SIG-M5 treated with dmso at 0.1 percent for 504 hours (cell line): Measurements from ENCODE around the gene PEPD.

Experiments
- DNase-seq: peaks from one replicate; lab custom pipeline; 2025; ENCODE audit not compliant: unreplicated experiment; lab: John Stamatoyannopoulos, UW

The PEPD gene

DNA sequence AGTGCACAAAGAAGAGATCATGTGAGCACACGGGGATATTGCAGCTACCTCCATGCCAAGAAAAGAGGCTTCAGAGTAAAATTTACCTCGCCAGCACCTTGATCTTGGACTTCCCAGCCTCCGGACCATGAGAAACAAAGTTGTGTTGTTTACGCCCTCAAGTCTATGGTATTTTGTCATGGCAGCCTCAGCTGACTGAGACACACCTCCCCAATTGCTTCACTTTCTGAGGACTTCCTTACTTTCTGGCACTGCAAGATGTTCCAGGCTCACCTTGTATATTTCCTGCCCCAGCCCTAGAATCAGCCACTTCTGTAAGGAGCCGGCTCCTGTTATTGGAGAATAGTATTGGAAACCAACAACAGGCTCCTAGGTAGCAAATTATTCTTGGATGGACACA lies 154.7 kb downstream of the PEPD start:
- no peak for DNase-seq

DNA sequence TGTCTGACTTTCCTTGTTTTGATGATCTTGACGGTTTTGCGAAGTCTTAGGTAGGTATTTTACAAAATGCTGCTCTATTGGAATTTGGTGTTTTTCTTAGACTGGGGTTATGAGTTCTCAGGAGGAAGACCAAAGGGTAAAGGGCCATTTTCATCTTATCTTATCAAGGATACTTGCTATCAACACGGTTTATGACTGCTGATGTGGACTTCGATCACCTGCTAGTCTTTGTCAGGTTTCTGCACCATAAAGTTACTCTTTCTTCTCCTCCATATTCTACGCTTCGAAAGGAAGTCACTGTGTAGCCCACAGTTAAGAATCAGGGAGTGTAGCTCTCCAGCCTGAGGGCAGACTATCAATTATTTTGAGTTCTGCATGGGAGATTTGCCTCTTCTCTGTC lies 155.5 kb downstream of the PEPD start:
- no peak for DNase-seq

DNA sequence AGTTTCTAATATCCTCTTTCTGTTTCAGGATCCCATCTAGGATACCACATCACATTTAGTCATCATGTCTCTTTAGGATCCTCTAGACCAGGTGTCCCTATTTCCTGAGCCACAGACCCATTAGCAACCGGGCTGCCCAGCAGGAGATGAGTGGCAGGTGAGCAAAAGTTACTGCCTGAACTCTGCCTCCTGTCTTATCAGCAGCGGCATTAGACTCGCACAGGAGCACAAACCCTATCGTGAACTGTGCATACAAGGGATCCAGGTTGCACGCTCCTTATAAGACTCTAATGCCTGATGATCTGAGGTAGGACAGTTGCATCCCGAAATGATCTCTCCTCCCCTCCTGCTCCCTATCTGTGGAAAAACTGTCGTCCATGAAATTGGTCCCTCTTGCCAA lies 155.9 kb downstream of the PEPD start:
- DNase-seq: no peak

DNA sequence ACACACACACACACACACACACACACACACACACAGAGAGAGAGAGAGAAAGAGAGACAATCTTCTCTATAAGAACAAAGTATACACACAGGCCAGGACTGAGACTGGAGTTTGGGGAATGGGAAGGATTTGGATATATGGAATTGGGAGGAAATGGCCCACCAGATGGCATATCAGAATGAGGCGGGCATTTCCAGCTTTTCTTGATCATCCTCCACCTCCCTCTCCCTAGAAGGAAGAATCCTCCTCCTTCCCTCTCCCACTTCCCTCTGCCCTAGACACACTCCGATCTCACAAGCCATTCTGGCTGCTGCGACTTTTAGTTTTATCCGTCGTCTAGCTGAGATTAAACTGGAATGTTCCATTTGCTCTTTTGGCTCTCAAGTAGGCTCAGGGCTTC lies 158.1 kb downstream of the PEPD start:
- DNase-seq: no peak

DNA sequence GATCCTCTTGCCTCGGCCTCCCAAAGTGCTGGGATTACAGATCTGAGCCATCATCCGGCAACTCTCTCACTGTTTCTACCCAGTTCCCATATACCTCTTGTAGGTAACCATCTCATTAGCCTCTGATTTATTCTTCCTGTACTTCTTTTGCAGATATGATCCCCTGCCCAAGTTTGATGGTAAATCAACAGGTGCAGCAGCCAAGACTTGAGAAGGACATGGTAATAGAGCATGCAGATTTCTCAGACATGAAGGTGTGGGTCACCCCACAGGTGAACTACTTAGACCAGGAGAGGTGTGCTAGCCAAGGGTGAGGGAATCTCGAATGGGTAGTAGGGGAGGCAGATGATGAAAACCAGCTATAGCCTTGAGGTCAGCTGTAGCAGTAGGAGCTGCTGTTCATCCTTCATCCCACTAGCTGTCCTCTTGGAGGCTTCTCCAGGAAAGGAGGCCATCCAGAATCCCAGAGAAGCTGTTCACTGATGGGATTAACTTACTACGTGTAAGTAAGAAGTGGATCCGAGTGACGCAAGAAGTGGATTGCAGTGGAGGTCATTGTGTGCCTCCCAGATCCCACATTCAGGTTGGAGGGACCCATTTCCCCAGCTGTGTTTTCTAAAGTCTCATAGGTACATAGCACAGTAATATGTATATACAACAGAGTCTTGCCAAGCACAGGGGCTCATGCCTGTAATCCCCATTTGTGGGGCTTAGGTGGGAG lies 158.9 kb downstream of the PEPD start:
- DNase-seq: no peak

DNA sequence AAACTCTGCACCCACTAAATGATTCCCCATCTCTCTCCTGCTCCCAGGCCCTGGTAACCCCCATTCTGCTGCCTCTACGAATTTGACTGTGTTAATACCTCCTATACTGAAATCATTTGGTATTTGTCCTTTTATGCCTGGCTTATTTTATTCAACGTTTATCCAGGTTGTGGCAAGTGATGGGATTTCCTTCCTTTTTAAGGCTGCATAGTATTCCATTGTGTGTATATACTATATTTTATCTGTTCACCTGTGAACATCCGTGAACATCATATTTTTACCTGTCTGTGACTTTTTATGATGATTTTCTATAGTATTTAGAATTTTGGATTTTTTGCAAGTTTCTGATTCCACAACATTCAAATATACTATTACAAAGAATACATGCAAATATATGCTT lies 162.0 kb downstream of the PEPD start:
- DNase-seq: no peak

DNA sequence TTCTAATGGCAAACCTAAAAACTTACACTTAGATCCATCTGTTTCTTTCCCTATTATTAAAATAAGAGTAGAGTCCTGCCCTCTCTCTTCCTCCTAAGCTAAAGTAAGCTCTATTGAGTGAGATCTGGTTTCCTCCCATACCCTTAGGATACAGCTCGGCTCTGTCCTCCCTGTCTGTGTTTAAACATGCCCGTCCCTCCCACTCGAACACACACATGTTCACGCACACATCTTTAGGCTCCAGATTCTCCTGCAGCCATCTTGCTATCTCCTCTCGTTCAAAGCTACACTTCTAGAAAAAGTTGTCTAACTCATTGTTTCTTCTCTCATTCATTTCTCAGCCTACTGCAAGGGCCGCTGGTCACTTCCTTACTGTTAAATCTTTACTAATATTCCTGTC lies 163.2 kb downstream of the PEPD start:
- no peak for DNase-seq

DNA sequence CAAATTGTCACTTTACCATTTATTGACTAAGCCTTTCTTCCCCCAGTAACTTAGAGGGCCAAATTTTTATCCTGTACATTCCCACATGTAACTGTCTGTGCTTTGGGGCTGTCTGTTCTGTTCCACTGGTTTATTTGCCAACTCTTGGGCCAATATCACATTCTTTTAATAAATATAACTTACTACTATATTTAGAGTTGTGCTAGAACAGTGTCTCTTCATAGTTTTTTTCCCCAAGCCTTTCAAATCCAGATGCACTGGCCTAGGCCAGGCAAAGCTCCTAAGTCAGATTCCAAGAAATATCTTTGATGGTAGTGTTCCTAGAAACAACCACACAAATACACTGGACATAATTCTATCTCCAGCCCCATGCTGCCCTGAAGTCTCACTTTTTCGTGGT lies 164.0 kb downstream of the PEPD start:
- DNase-seq: no peak

DNA sequence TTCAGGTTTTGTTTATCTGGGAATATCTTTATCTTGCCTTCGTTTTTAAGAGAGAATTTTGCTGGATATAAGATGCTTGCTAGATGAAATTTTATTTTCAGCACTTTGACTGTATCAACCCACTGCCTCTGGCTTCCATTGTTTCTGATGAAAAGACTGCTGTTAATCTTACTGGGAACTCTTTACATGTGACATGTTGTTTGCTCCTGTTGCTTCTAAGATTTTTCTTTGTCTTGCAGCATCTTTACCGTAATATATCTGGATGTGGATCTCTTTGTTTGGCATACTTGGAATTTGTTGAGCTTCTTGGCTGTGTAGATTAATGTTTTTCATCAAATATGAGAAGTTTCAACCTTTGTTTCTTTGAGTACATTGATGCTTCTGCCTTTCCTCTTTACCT lies 166.1 kb downstream of the PEPD start:
- DNase-seq: no peak

DNA sequence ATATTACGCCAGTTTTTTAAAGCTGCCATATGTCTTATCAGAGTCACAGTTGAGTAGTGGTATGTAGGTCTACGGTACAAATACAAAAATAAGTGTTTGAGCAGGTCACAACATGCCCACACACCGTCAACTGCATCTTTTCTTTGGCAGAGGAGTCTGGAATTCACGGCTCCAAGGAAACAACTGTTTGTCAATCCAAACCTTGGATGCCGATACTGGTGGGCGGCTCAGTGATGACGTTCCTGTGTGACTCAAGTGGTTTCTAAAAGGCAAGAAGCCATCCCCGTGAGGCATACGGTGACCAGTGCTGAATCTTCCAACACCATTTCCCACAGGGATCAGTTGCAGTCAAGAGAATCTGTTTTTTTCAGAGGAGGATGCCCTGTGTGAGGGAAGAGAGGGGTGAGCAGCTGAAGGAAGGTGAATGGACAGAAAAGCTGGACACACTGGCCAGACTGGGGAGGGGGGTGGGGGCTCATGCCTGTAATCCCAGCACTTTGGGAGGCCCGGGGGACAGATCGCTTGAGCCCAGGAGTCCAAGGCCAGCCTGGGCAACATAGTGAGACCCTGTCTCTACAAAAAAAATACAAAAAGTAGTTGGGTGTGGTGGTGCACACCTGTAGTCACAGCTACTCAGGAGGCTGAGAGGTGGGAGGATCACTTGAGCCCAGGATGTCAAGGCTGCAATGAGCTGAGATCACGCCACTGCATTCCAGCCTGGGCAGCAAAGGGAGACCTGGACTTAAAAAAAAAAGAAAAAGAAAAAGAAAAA lies 170.9 kb downstream of the PEPD start:
- DNase-seq: no peak

DNA sequence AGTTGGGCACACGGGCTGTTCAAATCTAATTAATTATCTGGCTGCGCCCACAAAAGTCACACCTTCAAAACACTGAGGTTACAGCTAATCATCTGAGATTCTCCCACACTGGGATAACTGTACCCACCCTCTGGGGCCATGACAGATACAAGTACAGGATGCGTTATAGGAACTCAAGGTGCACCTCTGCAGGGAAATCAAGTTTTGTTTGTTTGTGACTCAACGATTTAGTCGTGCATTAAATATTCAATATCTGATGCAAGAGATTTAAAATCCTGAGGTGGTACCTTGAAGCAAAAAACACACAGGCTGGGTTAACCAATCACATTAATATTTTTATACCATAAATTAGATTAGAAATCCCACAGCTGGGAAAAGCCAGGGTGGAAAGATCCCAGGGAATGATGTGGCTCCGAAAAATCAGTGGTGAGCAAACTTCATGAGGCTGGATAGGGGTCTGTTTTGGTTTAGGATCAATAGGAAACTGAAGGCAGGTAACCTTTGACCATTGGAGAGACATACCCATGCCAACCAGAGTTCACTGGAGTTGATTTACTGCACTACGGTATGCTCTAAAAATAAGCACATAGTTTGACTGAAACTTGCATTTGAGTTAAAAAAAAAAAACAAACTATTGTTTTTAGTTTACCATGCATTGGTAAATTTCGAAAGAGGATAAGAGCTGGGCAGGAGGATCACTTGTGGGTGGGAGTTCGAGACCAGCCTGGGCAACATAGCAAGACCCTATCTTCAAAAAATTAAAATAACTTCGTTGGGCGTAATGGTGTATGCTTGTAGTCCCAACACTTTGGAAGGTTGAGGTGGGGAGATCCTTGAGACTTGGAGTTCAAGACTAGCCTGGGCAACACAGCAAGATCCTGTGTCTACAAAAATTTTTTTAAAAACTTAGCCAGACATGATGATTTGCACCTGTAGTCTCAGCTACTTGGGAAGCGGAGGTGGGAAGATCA lies 172.0 kb downstream of the PEPD start:
- no peak for DNase-seq

DNA sequence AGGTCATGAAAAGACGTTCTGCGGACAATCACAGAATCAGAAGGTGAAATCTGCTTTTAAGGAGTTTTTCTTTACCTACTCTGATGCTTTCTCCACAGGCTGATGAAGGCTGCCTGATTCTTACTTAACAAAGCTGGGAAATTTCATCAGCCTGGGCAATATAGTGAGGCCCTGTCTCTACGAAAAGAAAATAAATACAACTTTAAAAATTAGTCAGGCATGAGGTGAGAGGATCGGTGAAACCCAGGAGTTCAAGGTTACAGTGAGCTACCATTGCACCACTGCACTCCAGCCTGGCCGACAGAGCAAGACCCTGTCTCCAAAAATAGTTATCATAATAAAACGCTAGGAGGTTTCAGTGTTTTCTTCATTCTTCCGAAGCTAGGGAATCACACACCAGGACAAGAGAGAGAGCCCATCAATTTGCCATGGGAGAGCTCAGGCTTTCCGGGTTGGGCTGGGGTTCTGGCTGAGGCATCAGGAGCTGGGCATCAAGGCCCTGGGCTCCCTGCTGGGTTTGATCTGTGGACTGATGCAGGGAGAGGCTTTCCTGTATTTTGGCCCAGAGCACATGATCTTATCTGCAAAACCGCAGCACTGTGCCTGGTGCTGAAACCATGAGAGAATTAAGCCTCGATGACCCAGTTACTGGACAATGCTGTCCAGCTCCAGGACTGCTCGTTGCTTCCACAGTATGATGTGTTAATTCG lies 173.1 kb downstream of the PEPD start:
- DNase-seq: no peak

DNA sequence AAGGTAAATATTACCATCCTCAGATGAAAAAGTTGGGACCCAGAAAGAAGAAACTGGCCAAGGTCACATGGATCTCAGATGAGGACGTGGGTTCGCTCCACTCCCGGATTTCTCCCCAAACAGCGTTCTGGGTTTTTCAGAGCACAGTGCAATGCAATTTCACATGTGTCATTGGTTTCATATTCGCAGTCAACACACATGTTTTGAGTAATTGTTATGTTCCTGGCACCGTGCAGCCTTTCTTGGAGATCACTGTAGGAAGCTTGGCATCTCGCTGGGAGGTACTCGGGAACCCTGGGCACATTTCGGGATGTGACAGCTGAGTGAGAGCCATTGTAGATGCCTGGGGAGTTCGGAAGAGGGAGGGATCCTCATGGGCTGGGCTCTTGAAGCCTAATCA lies 174.3 kb downstream of the PEPD start:
- no peak for DNase-seq

DNA sequence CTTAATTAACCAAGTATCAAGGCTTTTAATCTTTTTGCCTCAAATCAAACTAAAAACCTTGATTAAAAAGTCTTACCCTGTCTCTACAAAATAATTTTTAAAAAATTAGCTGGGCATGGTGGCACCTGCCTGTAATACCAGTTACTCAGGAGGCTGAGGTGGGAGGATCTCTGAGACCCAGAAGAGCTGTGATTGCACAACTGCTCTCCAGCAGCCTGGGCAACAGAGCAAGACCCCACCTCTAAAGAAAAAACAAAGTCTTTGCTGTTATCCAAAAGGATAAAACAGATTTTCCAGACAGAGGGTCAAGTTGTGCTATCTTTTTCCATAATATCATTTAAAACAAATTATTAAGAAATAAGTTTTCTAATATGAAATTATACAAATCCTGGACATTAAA lies 174.9 kb downstream of the PEPD start:
- DNase-seq: no peak

DNA sequence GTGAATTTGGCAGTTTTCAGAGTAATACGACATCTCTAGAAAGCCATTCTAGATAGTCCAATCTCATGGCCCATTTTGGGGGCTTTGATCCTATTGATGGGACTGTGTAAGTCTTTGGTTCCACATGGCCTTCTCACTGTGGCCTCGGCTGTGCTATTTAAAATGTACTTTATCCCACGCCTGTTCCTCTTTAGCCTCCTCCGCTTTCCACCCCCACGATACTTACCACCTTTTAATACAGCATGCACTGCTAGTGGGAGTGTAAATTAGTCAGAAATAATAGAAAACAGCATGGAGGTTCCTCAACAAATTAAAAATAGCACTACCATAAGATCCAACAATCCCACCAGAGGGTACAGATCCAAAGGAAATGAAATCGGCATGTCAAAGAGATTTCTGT lies 176.4 kb downstream of the PEPD start:
- no peak for DNase-seq

DNA sequence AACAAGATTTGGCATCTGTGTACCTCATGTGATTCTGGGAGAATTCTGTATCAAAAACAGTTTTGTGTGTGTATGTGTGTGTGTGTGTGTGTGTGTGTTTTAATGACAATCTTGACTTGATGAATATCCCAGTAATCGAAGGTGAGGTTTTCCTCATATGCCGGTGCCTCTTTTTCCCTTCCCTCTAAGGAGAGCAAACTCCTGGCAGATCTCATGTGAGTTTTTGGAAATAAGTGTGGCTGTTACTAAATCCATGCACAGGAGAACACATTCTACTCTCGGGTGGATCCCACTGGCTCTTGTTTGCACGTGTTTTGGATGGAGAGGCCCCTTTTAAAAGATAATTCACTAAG lies 177.0 kb downstream of the PEPD start:
- DNase-seq: no peak

DNA sequence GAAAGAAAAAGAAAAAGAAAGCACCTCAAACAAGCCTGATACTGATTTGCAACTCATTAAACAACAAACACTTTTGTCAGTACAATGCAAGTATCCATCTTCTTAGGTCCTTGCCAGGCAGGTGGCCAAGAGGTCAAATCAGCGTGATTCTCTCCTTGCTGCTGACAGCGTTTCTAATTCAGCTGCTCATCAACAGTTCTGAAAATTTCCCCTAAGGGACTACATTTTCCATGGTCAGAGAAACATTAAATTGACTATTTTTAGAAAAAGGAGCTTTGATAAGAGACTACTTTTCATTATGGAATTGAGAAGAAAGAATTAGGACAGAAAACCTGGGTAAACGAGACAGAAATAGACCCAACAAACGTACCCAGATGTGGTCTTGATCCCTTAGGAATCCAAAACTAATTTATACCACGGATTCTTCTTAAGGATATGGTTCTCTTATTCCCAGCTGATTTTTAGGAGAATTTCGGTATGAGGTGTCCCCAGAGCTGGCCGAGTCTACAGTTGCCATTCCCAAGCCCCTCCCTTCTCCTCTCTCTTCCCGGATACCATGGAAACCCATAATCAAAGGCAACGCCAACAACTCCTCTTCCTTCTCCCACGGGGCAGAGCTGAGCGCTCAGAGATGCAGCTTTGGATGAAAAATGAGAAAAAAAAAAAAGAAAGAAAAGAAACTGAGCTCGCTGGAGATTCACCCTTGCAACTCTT lies 177.6 kb downstream of the PEPD start:
- no peak for DNase-seq

DNA sequence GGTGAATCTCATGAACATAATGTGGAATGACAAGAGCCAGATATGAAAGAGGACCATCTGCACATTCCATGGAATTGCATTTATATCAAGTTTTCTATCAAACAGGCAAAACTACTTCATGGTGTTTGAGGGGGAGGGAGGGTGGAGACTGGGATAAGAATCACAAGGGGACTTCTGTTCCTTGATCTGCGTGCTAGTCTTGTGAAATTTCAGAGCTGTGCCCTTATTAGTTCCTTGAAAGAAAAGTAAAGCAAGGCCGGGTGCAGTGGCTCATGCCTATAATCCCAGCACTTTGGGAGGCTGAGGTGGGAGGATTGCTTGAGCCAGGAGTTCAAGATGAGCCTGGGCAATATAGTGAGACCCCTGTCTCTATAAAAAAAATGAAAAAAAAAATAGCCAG lies 178.3 kb downstream of the PEPD start:
- DNase-seq: no peak

DNA sequence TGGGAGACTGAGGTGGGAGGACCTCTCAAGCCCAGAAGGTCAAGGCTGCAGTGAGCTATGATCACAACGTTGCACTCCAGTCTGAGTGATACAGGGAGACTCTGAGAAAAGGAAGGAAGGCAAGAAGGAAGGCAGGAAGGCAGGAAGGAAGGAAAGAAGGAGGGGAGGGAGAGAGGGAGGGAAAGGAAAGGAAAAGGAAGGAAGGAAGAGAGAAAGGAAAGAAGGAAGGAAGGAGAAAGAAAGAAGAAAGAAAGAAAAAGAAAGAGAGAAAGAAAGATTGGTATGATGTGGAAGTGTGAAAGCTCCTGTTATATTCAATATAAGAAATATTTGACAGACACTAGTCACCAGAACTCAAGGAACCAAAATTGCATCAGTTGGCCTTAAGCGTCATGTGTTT lies 180.6 kb downstream of the PEPD start:
- no peak for DNase-seq
